ENCODE results near the gene ADCY2. TPM values are rescaled to one million over a fixed set of nuclear protein-coding genes. Genes with fewer than 3 reads are reported as not detected.

Gene ADCY2
- total RNA-seq, 2 experiments from 2014 or later: not detected

- Mint-ChIP-seq H3K27ac (no peak overlapping the region), H3K4me1 (no peaks in the 10 kb centered on the region), H3K9me3 (peaks cover 6% of the 10 kb centered on the region), H3K27me3 (no peaks in the 10 kb centered on the region), H3K36me3 (ENCODE audit: low read depth) (no peaks in the 10 kb centered on the region), H3K4me3 (no peak overlapping the region)
- no peak for DNase-seq
- ChIA-PET CTCF (no interaction called here), POLR2A (no interaction called here)
These were observed 181.4 kb downstream of the ADCY2 start for GRCh38 chr5:7577381-7577780.

GRCh38 chr5:7578071-7578470, 182.1 kb downstream of the ADCY2 start:
- H3K4me1 Mint-ChIP-seq: no peaks in the 10 kb centered on the region
- peaks cover 2% of the 10 kb centered on the region for H3K9me3 Mint-ChIP-seq
- CTCF ChIA-PET: no interaction called here
- POLR2A ChIA-PET: no interaction called here
- peak overlapping the region; percentile 38 for H3K27ac Mint-ChIP-seq
- no peak overlapping the region for H3K4me3 Mint-ChIP-seq
- DNase-seq: no peak
- H3K36me3 Mint-ChIP-seq (ENCODE audit: low read depth): no peaks in the 10 kb centered on the region
- no peaks in the 10 kb centered on the region for H3K27me3 Mint-ChIP-seq

GRCh38 chr5:7584749-7585148, 188.8 kb downstream of the ADCY2 start:
- Mint-ChIP-seq H3K27ac (no peak overlapping the region), H3K4me3 (no peak overlapping the region), H3K36me3 (ENCODE audit: low read depth) (no peaks in the 10 kb centered on the region), H3K4me1 (no peaks in the 10 kb centered on the region), H3K27me3 (no peaks in the 10 kb centered on the region), H3K9me3 (no peaks in the 10 kb centered on the region)
- CTCF ChIA-PET: no interaction called here
- POLR2A ChIA-PET: no interaction called here
- DNase-seq: no peak

- H3K4me3 Mint-ChIP-seq: no peak overlapping the region
- no peaks in the 10 kb centered on the region for H3K36me3 Mint-ChIP-seq (ENCODE audit: low read depth)
- no peaks in the 10 kb centered on the region for H3K4me1 Mint-ChIP-seq
- no peaks in the 10 kb centered on the region for H3K27me3 Mint-ChIP-seq
- no peak for DNase-seq
- CTCF ChIA-PET: no interaction called here
- no peak overlapping the region for H3K27ac Mint-ChIP-seq
- POLR2A ChIA-PET: no interaction called here
- no peaks in the 10 kb centered on the region for H3K9me3 Mint-ChIP-seq
These were observed 189.9 kb downstream of the ADCY2 start for GRCh38 chr5:7585807-7586206.

- CTCF ChIA-PET: no interaction called here
- Mint-ChIP-seq H3K4me3 (no peak overlapping the region), H3K36me3 (ENCODE audit: low read depth) (no peaks in the 10 kb centered on the region), H3K4me1 (no peaks in the 10 kb centered on the region), H3K9me3 (no peaks in the 10 kb centered on the region), H3K27me3 (no peaks in the 10 kb centered on the region), H3K27ac (no peak overlapping the region)
- DNase-seq: no peak
- POLR2A ChIA-PET: no interaction called here
These were observed 190.5 kb downstream of the ADCY2 start for GRCh38 chr5:7586480-7586879.

GRCh38 chr5:7589800-7590199, 193.9 kb downstream of the ADCY2 start:
- CTCF ChIA-PET: no interaction called here
- no peaks in the 10 kb centered on the region for H3K27me3 Mint-ChIP-seq
- H3K4me1 Mint-ChIP-seq: no peaks in the 10 kb centered on the region
- H3K9me3 Mint-ChIP-seq: no peaks in the 10 kb centered on the region
- no peak overlapping the region for H3K4me3 Mint-ChIP-seq
- no peak overlapping the region for H3K27ac Mint-ChIP-seq
- H3K36me3 Mint-ChIP-seq (ENCODE audit: low read depth): no peaks in the 10 kb centered on the region
- POLR2A ChIA-PET: no interaction called here
- no peak for DNase-seq

GRCh38 chr5:7592910-7593309, 197.0 kb downstream of the ADCY2 start:
- Mint-ChIP-seq H3K9me3 (no peaks in the 10 kb centered on the region), H3K27ac (no peak overlapping the region), H3K27me3 (no peaks in the 10 kb centered on the region), H3K4me3 (no peak overlapping the region), H3K4me1 (no peaks in the 10 kb centered on the region), H3K36me3 (ENCODE audit: low read depth) (no peaks in the 10 kb centered on the region)
- ChIA-PET CTCF (interaction anchor here (1.1 kb wide), 1 partner anchor 9 kb away, joined by 3 read pairs; no protein-coding TSS in a partner anchor), POLR2A (no interaction called here)
- DNase-seq: no peak

- H3K4me3 Mint-ChIP-seq: no peak overlapping the region
- H3K27ac Mint-ChIP-seq: no peak overlapping the region
- DNase-seq: no peak
- H3K27me3 Mint-ChIP-seq: no peaks in the 10 kb centered on the region
- CTCF ChIA-PET: no interaction called here
- H3K4me1 Mint-ChIP-seq: no peaks in the 10 kb centered on the region
- H3K36me3 Mint-ChIP-seq (ENCODE audit: low read depth): no peaks in the 10 kb centered on the region
- POLR2A ChIA-PET: interaction anchor here (0.6 kb wide), 1 partner anchor 113 kb away, joined by 3 read pairs; no protein-coding TSS in a partner anchor
- H3K9me3 Mint-ChIP-seq: no peaks in the 10 kb centered on the region
These were observed 201.2 kb downstream of the ADCY2 start for GRCh38 chr5:7597059-7597642.

GRCh38 chr5:7606840-7607465, 211.0 kb downstream of the ADCY2 start:
- Mint-ChIP-seq H3K36me3 (ENCODE audit: low read depth) (no peaks in the 10 kb centered on the region), H3K27me3 (no peaks in the 10 kb centered on the region), H3K9me3 (peaks cover 3% of the 10 kb centered on the region), H3K27ac (no peak overlapping the region), H3K4me3 (no peak overlapping the region), H3K4me1 (no peaks in the 10 kb centered on the region)
- POLR2A ChIA-PET: no interaction called here
- no peak for DNase-seq
- CTCF ChIA-PET: no interaction called here

- Mint-ChIP-seq H3K27me3 (no peaks in the 10 kb centered on the region), H3K4me3 (no peak overlapping the region), H3K27ac (no peak overlapping the region), H3K36me3 (ENCODE audit: low read depth) (no peaks in the 10 kb centered on the region), H3K4me1 (no peaks in the 10 kb centered on the region), H3K9me3 (peaks cover 3% of the 10 kb centered on the region)
- no peak for DNase-seq
- ChIA-PET CTCF (no interaction called here), POLR2A (no interaction called here)
These were observed 212.8 kb downstream of the ADCY2 start for GRCh38 chr5:7608772-7609171.

GRCh38 chr5:7609726-7610125, 213.8 kb downstream of the ADCY2 start:
- H3K9me3 Mint-ChIP-seq: peaks cover 3% of the 10 kb centered on the region
- no peaks in the 10 kb centered on the region for H3K4me1 Mint-ChIP-seq
- H3K27ac Mint-ChIP-seq: no peak overlapping the region
- H3K4me3 Mint-ChIP-seq: no peak overlapping the region
- no peaks in the 10 kb centered on the region for H3K36me3 Mint-ChIP-seq (ENCODE audit: low read depth)
- CTCF ChIA-PET: no interaction called here
- POLR2A ChIA-PET: no interaction called here
- no peaks in the 10 kb centered on the region for H3K27me3 Mint-ChIP-seq
- no peak for DNase-seq

GRCh38 chr5:7610531-7611177, 214.7 kb downstream of the ADCY2 start:
- Mint-ChIP-seq H3K36me3 (ENCODE audit: low read depth) (no peaks in the 10 kb centered on the region), H3K27me3 (no peaks in the 10 kb centered on the region), H3K9me3 (peaks cover 3% of the 10 kb centered on the region), H3K27ac (no peak overlapping the region), H3K4me1 (no peaks in the 10 kb centered on the region), H3K4me3 (no peak overlapping the region)
- no peak for DNase-seq
- ChIA-PET POLR2A (no interaction called here), CTCF (no interaction called here)

GRCh38 chr5:7611518-7611917, 215.6 kb downstream of the ADCY2 start:
- Mint-ChIP-seq H3K4me1 (no peaks in the 10 kb centered on the region), H3K9me3 (no peaks in the 10 kb centered on the region), H3K36me3 (ENCODE audit: low read depth) (no peaks in the 10 kb centered on the region), H3K4me3 (no peak overlapping the region), H3K27me3 (no peaks in the 10 kb centered on the region), H3K27ac (no peak overlapping the region)
- POLR2A ChIA-PET: no interaction called here
- CTCF ChIA-PET: no interaction called here
- DNase-seq: no peak

GRCh38 chr5:7615566-7616061, 219.7 kb downstream of the ADCY2 start:
- POLR2A ChIA-PET: no interaction called here
- no peak overlapping the region for H3K27ac Mint-ChIP-seq
- CTCF ChIA-PET: no interaction called here
- no peaks in the 10 kb centered on the region for H3K36me3 Mint-ChIP-seq (ENCODE audit: low read depth)
- no peaks in the 10 kb centered on the region for H3K27me3 Mint-ChIP-seq
- no peaks in the 10 kb centered on the region for H3K9me3 Mint-ChIP-seq
- H3K4me1 Mint-ChIP-seq: no peaks in the 10 kb centered on the region
- no peak overlapping the region for H3K4me3 Mint-ChIP-seq
- DNase-seq: no peak

Measured in activated CD4-positive, alpha-beta T cell treated with anti-CD3 and anti-CD28 coated beads, Interleukin-2, amount 10 ng/mL, durations not matched to agents 7 days and 5 days (primary cell).